ENCODE results near the gene DIAPH2.

DIAPH2 gene

GRCh38 chrX:97522307-97522706, 837.7 kb downstream of the DIAPH2 start:
- no peak for DNase-seq

- no peak for DNase-seq
Measured at GRCh38 chrX:97524340-97524739, 839.7 kb downstream of the DIAPH2 start.

DNA sequence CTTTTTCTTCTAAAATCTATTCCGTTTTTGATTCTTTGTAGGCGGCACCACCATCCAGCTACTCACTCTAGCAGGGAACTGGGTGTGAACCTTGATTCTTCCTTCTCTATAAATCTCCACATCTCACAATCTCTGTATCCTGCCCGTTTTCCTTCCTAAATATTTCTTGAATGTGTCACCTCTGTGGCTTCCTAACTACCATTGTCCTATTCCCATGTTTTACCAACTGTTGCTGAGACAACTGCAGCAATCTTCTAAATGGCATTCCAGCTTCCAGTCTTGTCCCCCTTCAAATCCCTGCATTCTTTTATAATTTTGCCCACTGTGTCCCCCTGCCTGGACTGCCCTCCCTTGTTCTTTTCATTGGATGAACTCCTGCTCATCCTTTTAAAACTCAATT, 840.4 kb downstream of the DIAPH2 start:
- DNase-seq = no peak

GRCh38 chrX:97525981-97526380, 841.3 kb downstream of the DIAPH2 start:
- no peak for DNase-seq

DNA sequence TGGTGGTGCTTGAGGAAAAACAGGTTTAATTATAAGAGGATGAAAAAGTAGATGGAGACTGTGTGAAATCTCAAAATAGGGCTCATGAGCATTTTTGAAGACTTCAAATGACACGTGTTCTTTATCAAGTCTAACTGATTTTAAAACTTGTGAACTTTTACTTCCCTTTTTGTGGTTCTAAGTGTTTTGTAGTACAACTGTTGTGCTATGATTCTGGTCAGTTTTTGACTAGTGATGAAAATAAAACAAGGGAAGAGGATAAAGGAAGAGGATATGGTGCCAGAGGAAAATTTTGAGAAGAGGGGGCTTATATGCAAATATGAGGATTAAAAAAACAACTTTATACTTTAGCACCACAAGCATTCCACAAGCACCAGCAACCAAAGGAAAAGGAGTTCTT, 843.1 kb downstream of the DIAPH2 start:
- DNase-seq = no peak

DNA sequence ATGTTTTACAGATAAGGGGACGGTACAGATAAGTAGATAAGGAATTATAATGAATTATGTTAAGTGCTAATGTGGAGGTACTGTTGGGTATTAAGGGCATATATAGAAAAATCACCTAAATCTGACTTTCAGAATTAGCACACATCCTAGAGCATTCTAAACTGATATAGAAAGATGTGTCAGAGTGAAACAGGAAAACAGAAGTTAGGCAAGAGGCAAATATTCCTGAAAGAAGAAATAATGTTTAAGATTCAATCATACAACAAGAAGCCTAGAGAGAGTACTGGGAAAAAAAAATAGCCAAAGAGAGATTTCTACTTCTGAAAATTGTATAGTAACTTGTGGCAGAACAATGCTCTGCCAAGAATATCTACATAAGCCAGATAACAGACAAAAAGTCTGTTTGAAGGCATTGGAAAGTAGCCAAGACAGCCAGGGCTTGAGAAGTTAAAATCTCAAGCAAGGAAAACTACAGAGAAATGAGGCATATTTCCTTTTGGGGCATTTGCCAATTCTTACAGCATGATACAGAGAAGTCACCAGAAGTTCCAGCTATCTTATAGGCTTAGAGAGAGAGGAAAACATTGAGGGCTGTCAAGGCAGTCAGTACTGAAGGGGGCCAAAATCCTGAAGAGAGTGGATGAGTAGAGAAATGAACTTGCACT, 845.0 kb downstream of the DIAPH2 start:
- DNase-seq = no peak

DNA sequence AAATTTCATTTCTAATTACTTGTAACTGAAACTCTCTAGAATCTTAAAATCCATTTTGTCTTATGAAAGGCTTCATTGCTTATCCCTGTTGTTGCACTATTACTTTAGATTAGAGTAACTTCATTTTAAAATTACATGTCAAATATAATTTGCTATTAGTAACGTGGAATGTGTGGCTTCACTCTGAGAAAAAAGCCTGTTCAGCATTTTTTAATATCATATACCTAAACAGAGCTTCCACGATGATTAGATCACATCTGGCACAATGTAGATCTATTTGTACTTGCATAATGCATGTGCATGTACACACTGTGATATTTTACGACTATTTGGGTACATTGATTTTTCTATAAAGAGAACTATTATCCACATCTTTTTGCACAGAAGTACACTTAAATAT, 847.2 kb downstream of the DIAPH2 start:
- DNase-seq = no peak

GRCh38 chrX:97538745-97539144, 854.1 kb downstream of the DIAPH2 start:
- DNase-seq = no peak

DNA sequence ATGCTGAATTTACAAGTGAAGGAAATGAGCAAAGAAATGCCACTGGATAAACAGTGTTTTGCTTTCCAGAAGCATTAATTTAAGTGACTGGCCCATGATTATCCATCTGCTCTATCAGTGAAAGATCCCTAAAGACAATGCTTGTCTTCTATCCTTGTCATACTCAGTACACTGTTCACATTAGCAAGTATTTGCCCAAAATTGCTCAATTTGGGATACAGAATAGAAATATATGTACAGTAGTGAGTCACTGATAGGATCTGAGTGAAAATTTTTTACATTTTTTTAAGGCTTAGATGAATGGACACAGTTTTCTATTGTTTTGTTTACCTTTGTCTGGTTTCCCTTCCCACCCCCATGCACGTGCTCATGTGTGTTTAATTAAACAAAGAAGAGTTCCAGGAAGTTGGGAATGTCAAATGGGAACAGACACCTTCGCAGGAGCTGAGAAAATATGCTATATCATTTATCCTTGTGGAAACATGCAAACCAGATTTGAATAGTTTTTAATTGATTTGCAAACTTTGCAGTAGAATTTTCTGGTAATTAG, 855.4 kb downstream of the DIAPH2 start:
- no peak for DNase-seq

DNA sequence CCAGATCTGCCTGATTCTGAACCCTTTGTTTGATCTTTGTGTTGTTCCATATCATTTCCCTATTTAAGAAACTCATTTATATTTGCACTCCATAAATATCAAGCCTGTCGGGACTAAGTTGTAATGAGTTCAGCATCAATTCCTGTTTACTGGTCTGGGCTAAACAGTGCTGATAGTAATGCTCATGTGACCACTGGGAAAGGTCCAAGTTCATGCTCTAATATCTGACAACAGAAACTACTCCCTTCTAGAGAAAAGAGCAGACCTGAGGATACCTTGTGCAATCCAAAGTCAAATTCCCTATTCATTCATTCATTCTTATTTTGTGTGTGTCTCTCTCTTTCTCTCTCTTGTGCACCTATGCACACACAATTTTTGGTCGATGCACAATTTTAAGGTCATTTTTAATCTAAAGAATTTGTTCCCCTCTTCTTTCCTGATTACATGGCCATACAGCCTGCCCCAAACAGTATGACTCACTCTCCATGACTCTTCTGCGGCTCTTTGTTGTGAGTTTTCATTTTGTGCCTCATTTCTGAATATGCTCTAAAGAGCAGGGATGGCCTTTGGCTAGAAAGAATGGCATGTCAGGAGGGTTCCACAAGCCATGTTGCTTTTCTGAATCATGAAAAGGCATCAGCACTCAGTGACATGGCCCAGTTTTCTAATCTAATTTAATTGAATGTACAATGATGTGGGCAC, 863.4 kb downstream of the DIAPH2 start:
- DNase-seq = no peak

- no peak for DNase-seq
Measured at GRCh38 chrX:97551821-97552220, 867.2 kb downstream of the DIAPH2 start.

- DNase-seq = no peak
Measured at GRCh38 chrX:97553833-97554232, 869.2 kb downstream of the DIAPH2 start.

- no peak for DNase-seq
Measured at GRCh38 chrX:97556359-97556758, 871.7 kb downstream of the DIAPH2 start.

GRCh38 chrX:97563531-97564133, 879.0 kb downstream of the DIAPH2 start:
- no peak for DNase-seq

GRCh38 chrX:97564496-97564895, 879.9 kb downstream of the DIAPH2 start:
- DNase-seq = no peak

GRCh38 chrX:97587171-97587570, 902.5 kb downstream of the DIAPH2 start:
- no peak for DNase-seq

- DNase-seq = no peak
Measured at GRCh38 chrX:97594646-97595224, 910.1 kb downstream of the DIAPH2 start.

DNA sequence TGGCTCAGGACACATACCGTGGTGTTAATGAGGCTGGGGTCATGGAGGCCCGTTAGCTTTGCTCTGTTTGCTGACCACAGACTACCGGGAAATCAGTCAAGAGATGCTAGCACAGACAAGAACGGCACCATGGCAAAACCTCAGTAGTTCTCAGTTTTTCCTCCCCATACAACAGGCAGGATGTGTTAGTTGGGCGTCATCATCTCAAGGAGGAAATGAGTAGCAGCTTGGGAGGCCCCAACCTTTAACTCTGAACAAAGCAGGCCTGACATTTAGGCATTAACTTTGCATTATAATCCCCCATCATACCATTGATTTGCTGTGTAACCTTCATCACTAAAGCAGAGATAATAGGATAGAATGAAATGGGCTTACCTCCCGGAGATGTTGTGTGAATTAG, 913.3 kb downstream of the DIAPH2 start:
- DNase-seq = no peak

DNA sequence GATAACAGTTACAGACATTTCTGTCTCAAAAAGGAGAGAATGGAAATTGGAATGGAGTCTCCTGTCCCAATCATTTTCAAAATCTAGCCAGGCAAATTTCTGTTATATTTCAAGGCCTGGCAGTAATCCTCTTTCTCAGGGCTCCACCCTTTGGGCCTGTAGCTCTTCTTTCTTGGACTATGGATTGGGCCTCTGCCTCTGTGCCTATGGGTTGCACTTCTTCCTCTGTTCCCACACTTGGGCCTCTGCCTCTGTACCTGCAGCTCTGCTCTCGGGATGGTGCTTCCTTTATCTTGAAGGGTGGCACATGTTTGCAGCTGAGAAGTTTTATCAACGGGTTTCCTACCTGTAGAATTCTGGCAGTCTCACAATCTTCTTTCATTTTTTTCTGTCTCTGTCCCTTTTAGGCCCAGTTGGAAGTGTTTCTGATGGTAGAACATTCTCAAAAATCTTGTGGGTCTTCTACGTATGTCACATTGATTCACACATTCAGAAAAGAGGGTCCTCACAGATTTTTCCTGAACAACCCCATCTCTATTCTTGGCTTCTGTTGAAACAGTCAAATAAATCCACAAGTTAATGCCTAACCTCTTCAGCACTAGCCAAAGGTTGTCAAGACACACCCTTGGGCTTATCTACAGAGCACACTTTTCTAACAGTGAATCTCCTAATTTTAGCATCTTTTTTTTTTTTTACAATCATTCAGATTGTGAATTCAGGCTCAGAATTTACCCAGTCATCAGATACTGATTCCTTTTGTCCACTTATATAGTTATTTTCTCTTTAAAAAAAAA, 918.0 kb downstream of the DIAPH2 start:
- DNase-seq = no peak

DNA sequence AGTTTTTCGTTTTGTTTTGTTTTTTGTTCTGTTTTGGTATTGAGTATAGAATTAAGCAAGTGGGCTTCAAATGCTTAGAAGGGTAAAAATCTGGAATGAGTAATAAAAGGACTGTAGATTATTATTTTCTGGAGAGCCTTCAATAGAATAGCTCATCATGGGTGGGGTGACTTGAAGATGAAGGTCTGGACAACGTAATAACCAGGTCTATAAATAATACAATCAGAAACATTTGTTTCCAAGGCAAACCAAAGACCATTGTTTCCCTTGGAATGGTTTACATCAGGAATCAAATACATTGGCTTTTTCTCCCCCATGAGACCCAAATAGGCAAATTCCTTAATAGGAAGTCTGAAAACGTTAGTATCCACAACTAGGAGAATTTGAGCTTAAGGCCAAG, 920.6 kb downstream of the DIAPH2 start:
- no peak for DNase-seq

DNA sequence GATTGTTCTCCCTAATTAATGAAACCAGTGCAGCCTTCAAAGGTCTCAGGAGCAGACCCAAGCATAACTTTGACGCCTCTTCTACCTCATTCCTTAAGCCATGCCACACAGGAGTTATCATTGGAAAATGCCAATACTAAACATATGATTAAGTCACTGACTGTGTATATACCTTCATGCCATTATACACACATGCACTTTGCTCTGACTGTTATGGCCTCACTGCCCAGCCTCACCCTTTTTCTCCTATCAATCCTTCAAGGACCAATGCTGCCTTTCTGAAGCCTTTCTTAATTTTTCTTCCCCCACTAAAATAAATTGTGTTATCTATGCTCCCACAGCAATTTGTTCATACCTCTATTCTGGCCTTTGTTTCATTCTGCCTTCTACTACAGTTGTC, 924.7 kb downstream of the DIAPH2 start:
- no peak for DNase-seq

GRCh38 chrX:97609938-97610337, 925.3 kb downstream of the DIAPH2 start:
- DNase-seq = no peak

Data from NCI-H1930 (cell line).